Liver (tissue), 3 donors: Measurements from ENCODE around the gene PPP1CC.
"Not testable (repeated sequence)": the region's sequence is repeated elsewhere in the genome, so short reads cannot be mapped to it uniquely, and the experiment has no call there.

ENCODE experiments used
- CTCF ChIP-seq: fragments of 150-350 bp; IDR thresholded peaks from 2 replicates; pipeline ENCODE4 v1.5.1; 2017; ENCODE audit warnings: improper control_type of control experiment, low read depth, low read length; ENCODE audit not compliant: missing input control
- EGR1 ChIP-seq, 2 donors: IDR thresholded peaks; 2 replicates each; pipeline ENCODE4 v1.6.1; 2016 to 2018; ENCODE audit warnings: antibody characterized with exemption in 2 of 2, low read depth in 2 of 2
- GABPA ChIP-seq, 2 donors: IDR thresholded peaks in 1 of 2; conservative IDR thresholded peaks in 1 of 2; 2 replicates each; pipeline ENCODE4 v1.6.1; 2016; ENCODE audit warnings: antibody characterized with exemption in 2 of 2, mild to moderate bottlenecking in 1 of 2, moderate library complexity in 1 of 2
- HNF4A ChIP-seq, 2 donors: conservative IDR thresholded peaks; 2 replicates each; pipeline ENCODE4 v1.6.1; 2016; ENCODE audit warnings: antibody characterized with exemption in 2 of 2, mild to moderate bottlenecking in 2 of 2
- JUND ChIP-seq, 2 donors: IDR thresholded peaks; 2 replicates each; pipeline ENCODE4 v1.6.1; 2016; ENCODE audit warnings: antibody characterized with exemption in 2 of 2
- NR2F2 ChIP-seq: IDR thresholded peaks from 2 replicates; pipeline ENCODE4 v1.6.1; 2016; ENCODE audit warnings: antibody characterized with exemption
- RAD21 ChIP-seq, 2 donors: IDR thresholded peaks; 2 replicates each; pipeline ENCODE4 v1.6.1; 2016; ENCODE audit warnings: antibody characterized with exemption in 2 of 2, mild to moderate bottlenecking in 2 of 2
- TAF1 ChIP-seq: conservative IDR thresholded peaks from 2 replicates; pipeline ENCODE4 v1.6.1; 2016; ENCODE audit warnings: antibody characterized with exemption, mild to moderate bottlenecking
- ZBTB33 ChIP-seq: IDR thresholded peaks from 2 replicates; pipeline ENCODE4 v1.6.1; 2016; ENCODE audit warnings: antibody characterized with exemption
- donor health status: healthy.
- donor health status: healthy.

GRCh38 chr12:110765572-110765971 lies 22.9 kb upstream of the PPP1CC start:
- TF ChIP-seq NR2F2; CTCF; RAD21 (IDR thresholded peaks at IDR 0.05); GABPA (IDR thresholded peaks at IDR 0.05 in 1 of 2, conservative IDR thresholded peaks at IDR 0.05 in 1 of 2); TAF1; EGR1 (IDR thresholded peaks at IDR 0.05; ENCODE audit: low read depth in 2 of 2); ZBTB33; HNF4A (conservative IDR thresholded peaks at IDR 0.05); JUND (IDR thresholded peaks at IDR 0.05): not testable (repeated sequence)
